Ishikawa (cell line): ENCODE data around the gene TRPV3.

ENCODE experiments used
- CEBPB ChIP-seq: IDR thresholded peaks from 2 replicates; pipeline ENCODE4 v1.6.1; 2012
- EP300 ChIP-seq: IDR thresholded peaks from 2 replicates; pipeline ENCODE4 v1.6.1; 2012; ENCODE audit warnings: borderline replicate concordance
- FOXM1 ChIP-seq: IDR thresholded peaks from 2 replicates; pipeline ENCODE4 v1.6.1; 2012; ENCODE audit warnings: low read depth, borderline replicate concordance
- RAD21 ChIP-seq: IDR thresholded peaks from 2 replicates; pipeline ENCODE4 v1.6.1; 2012; ENCODE audit warnings: low read depth
- REST ChIP-seq: IDR thresholded peaks from 2 replicates; pipeline ENCODE4 v1.6.1; 2012; ENCODE audit warnings: low read depth, mild to moderate bottlenecking
- TAF1 ChIP-seq: IDR thresholded peaks from 2 replicates; pipeline ENCODE4 v1.6.1; 2012; ENCODE audit warnings: low read depth, mild to moderate bottlenecking
- TEAD4 ChIP-seq: IDR thresholded peaks from 2 replicates; pipeline ENCODE4 v1.6.1; 2012
- YY1 ChIP-seq: IDR thresholded peaks from 2 replicates; pipeline ENCODE4 v1.6.1; 2012; ENCODE audit warnings: low read depth

GRCh38 chr17:3472137-3472536 lies 85.5 kb downstream of the TRPV3 start:
- TF ChIP-seq CEBPB (no peak), TAF1 (no peak), FOXM1 (no peak), EP300 (no peak), REST (no peak), TEAD4 (no peak), RAD21 (no peak), YY1 (no peak)
